ENCODE results near the gene RAB3GAP1. TPM values are rescaled to one million over a fixed set of nuclear protein-coding genes. Genes with fewer than 3 reads are reported as not detected.
"Not testable (repeated sequence)": the region's sequence is repeated elsewhere in the genome, so short reads cannot be mapped to it uniquely, and the experiment has no call there.

The RAB3GAP1 gene
- total RNA-seq, 1 donor from 2014 or later, result 26.6 TPM

DNA sequence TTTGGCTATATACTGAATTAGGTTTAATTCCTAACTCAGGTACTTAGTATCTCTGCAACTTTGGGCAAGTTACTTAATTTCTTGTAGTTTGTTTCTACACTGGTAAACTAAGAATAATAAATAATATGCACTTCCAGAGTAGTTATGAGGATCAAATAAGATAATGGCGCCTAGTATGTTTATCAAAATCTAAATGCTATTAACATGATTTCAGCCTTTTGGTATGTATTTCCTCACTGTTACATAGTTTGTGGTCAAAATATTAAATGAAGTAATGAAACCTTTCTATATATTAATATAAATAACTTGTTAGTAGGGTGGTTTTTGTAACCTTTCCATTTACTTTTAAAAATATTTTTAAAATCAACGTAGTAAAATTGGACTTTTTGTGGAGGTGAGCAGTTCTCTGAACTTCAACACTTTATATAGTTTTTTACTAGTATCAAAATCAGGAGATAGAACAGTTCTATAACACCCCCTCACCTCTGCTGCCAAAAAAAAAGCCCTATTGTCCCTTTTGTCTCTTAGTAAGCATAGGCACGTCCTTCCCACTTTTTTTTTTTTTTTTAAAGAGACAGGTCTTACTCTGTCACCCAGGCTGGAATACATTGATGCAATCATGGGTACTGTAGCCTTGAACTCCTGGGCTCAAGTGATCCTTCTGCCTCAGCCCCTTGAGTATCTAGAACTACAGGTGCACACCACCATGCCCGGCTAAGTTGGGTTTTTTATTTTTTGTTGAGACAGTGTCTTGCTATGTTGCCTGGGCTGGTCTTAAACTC is 44.8 kb downstream of the RAB3GAP1 start:
- Mint-ChIP-seq H3K4me3 (ENCODE audit: low read depth) (no peak overlapping the region), H3K27me3 (ENCODE audit: low read depth) (no peaks in the 10 kb centered on the region), H3K27ac (no peak overlapping the region), H3K9me3 (peaks cover 2% of the 10 kb centered on the region), H3K36me3 (ENCODE audit: low read depth) (peaks cover 43% of the 10 kb centered on the region), H3K4me1 (ENCODE audit: low read depth) (peaks cover 24% of the 10 kb centered on the region)
- DNase-seq (ENCODE audit: low spot score), result no peak
- intact Hi-C loops (cut with micrococcal nuclease), result no loop called here

- Mint-ChIP-seq H3K27ac (no peak overlapping the region), H3K4me3 (ENCODE audit: low read depth) (no peak overlapping the region), H3K27me3 (ENCODE audit: low read depth) (no peaks in the 10 kb centered on the region), H3K4me1 (ENCODE audit: low read depth) (peaks cover 24% of the 10 kb centered on the region), H3K36me3 (ENCODE audit: low read depth) (peaks cover 45% of the 10 kb centered on the region), H3K9me3 (peaks cover 5% of the 10 kb centered on the region)
- intact Hi-C loops (cut with micrococcal nuclease), result no loop called here
- no peak for DNase-seq (ENCODE audit: low spot score)
These were observed 45.6 kb downstream of the RAB3GAP1 start for GRCh38 chr2:135097532-135098231.

GRCh38 chr2:135099802-135100483 is 47.9 kb downstream of the RAB3GAP1 start:
- H3K36me3 Mint-ChIP-seq (ENCODE audit: low read depth), result peaks cover 48% of the 10 kb centered on the region
- intact Hi-C loops (cut with micrococcal nuclease), result no loop called here
- no peaks in the 10 kb centered on the region for H3K27me3 Mint-ChIP-seq (ENCODE audit: low read depth)
- peaks cover 22% of the 10 kb centered on the region for H3K4me1 Mint-ChIP-seq (ENCODE audit: low read depth)
- peaks cover 16% of the 10 kb centered on the region for H3K9me3 Mint-ChIP-seq
- H3K4me3 Mint-ChIP-seq (ENCODE audit: low read depth), result no peak overlapping the region
- no peak for DNase-seq (ENCODE audit: low spot score)
- H3K27ac Mint-ChIP-seq, result no peak overlapping the region

GRCh38 chr2:135103843-135104242 is 51.8 kb downstream of the RAB3GAP1 start:
- DNase-seq (ENCODE audit: low spot score), result no peak
- Mint-ChIP-seq H3K27me3 (ENCODE audit: low read depth) (no peaks in the 10 kb centered on the region), H3K36me3 (ENCODE audit: low read depth) (peaks cover 59% of the 10 kb centered on the region), H3K27ac (no peak overlapping the region), H3K4me3 (ENCODE audit: low read depth) (no peak overlapping the region), H3K4me1 (ENCODE audit: low read depth) (peaks cover 17% of the 10 kb centered on the region), H3K9me3 (peaks cover 21% of the 10 kb centered on the region)
- intact Hi-C loops (cut with micrococcal nuclease), result no loop called here

DNA sequence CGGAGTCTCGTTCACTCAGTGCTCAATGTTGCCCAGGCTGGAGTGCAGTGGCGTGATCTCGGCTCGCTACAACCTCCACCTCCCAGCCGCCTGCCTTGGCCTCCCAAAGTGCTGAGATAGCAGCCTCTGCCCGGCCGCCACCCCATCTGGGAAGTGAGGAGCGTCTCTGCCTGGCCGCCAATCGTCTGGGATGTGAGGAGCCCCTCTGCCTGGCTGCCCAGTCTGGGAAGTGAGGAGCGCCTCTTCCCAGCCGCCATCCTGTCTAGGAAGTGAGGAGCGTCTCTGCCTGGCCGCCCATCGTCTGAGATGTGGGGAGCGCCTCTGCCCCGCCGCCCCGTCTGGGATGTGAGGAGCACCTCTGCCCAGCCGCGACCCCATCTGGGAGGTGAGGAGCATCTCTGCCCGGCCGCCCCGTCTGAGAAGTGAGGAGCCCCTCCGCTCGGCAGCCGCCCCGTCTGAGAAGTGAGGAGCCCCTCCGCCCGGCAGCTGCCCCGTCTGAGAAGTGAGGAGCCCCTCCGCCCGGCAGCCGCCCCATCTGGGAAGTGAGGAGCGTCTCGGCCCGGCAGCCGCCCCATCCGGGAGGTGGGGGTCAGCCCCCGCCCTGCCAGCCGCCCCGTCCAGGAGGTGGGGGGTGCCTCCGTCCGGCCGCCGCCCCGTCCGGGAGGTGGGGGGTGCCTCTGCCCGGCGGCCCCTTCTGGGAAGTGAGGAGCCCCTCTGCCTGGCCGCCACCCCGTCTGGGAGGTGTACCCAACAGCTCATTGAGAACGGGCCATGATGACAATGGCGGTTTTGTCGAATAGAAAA is 53.6 kb downstream of the RAB3GAP1 start:
- H3K27ac Mint-ChIP-seq; DNase-seq (ENCODE audit: low spot score); H3K4me1 Mint-ChIP-seq (ENCODE audit: low read depth); H3K27me3 Mint-ChIP-seq (ENCODE audit: low read depth); H3K4me3 Mint-ChIP-seq (ENCODE audit: low read depth); intact Hi-C loops (cut with micrococcal nuclease): not testable (repeated sequence)
- Mint-ChIP-seq H3K36me3 (ENCODE audit: low read depth) (peaks cover 56% of the 10 kb centered on the region), H3K9me3 (peaks cover 21% of the 10 kb centered on the region)

DNA sequence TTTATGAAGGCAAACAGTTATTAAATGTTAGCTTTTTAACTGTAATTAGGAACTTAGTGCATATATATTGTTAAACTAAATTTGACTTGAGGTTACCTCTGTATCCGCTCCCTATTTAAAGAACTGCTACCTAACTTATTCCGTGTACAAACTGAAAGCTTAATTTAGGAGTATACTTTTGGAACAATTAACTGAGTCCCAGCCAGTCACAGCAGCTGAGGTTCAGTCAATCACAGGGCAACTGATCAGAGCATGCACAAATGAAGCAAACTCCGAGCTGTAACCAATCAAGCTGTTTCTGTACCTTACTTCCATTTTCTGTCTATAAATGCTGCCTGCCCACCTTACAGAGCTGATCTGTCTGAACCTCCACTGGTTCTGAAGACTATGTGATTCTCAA is 61.2 kb downstream of the RAB3GAP1 start:
- H3K36me3 Mint-ChIP-seq (ENCODE audit: low read depth), result peaks cover 24% of the 10 kb centered on the region
- intact Hi-C loops (cut with micrococcal nuclease), result no loop called here

GRCh38 chr2:135119582-135119981 is 67.5 kb downstream of the RAB3GAP1 start:
- no peak overlapping the region for H3K4me3 Mint-ChIP-seq (ENCODE audit: low read depth)
- H3K27me3 Mint-ChIP-seq (ENCODE audit: low read depth), result no peaks in the 10 kb centered on the region
- H3K9me3 Mint-ChIP-seq, result no peaks in the 10 kb centered on the region
- no peak for DNase-seq (ENCODE audit: low spot score)
- H3K27ac Mint-ChIP-seq, result no peak overlapping the region
- intact Hi-C loops (cut with micrococcal nuclease), result no loop called here
- H3K4me1 Mint-ChIP-seq (ENCODE audit: low read depth), result no peaks in the 10 kb centered on the region
- peaks cover 25% of the 10 kb centered on the region for H3K36me3 Mint-ChIP-seq (ENCODE audit: low read depth)

More for the DNA sequence above, 61.2 kb downstream of the RAB3GAP1 start:
- Mint-ChIP-seq H3K27ac (no peak overlapping the region), H3K27me3 (ENCODE audit: low read depth) (no peaks in the 10 kb centered on the region), H3K4me3 (ENCODE audit: low read depth) (no peak overlapping the region), H3K4me1 (ENCODE audit: low read depth) (no peaks in the 10 kb centered on the region), H3K9me3 (no peaks in the 10 kb centered on the region)
- no peak for DNase-seq (ENCODE audit: low spot score)

GRCh38 chr2:135121016-135121657 is 69.0 kb downstream of the RAB3GAP1 start:
- peaks cover 24% of the 10 kb centered on the region for H3K36me3 Mint-ChIP-seq (ENCODE audit: low read depth)
- no peak overlapping the region for H3K4me3 Mint-ChIP-seq (ENCODE audit: low read depth)
- no peaks in the 10 kb centered on the region for H3K27me3 Mint-ChIP-seq (ENCODE audit: low read depth)

GRCh38 chr2:135121658-135122039 is 69.6 kb downstream of the RAB3GAP1 start:
- H3K27ac Mint-ChIP-seq; H3K4me3 Mint-ChIP-seq (ENCODE audit: low read depth); H3K9me3 Mint-ChIP-seq; H3K4me1 Mint-ChIP-seq (ENCODE audit: low read depth); H3K27me3 Mint-ChIP-seq (ENCODE audit: low read depth); DNase-seq (ENCODE audit: low spot score); intact Hi-C loops (cut with micrococcal nuclease): not testable (repeated sequence)
- H3K36me3 Mint-ChIP-seq (ENCODE audit: low read depth), result peaks cover 24% of the 10 kb centered on the region

More at GRCh38 chr2:135121016-135121657, 69.0 kb downstream of the RAB3GAP1 start:
- no peaks in the 10 kb centered on the region for H3K4me1 Mint-ChIP-seq (ENCODE audit: low read depth)
- H3K9me3 Mint-ChIP-seq, result no peaks in the 10 kb centered on the region
- no peak overlapping the region for H3K27ac Mint-ChIP-seq
- DNase-seq (ENCODE audit: low spot score), result no peak
- intact Hi-C loops (cut with micrococcal nuclease), result no loop called here

DNA sequence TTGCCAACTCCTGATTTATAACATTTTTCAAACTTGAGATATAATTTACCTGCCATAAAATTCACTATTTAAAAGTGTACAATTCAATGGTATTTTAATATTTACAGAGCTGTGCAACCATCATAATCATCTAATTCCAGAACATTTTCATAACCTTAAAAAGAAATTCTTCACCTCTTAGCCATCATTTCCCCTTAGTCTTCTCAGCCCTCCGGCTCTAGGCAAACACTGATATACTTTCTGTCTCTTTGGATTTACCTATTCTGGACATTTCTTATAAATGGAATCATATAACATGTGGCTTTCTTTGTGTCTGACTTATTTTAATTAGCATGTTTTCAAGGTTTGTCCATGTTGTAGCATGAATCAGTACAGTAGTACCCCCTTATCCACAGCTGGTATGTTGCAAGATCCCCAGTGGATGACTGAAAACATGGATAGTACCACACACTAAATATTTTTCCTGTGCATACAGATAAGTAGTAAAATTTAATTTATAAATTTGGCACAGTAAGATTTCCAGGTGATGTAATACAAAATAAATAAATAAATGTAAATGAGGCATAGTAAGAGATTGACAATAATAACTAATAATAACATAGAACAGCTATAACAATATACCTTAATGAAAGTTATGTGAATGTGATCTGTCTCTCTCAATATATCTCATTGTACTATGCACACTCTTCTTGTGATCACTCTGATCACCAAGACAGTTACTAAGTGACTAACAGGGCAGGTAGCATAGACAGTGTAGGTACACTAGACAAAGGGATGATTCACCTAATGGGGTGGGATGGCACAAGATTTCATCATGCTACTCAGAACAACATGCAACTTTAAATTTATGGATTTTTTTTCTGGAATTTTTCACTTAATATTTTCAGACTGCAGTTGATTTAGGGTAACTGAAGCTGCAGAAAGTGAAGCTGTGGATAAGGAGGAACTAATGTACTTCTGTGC is 73.1 kb downstream of the RAB3GAP1 start:
- no peak overlapping the region for H3K27ac Mint-ChIP-seq
- H3K4me3 Mint-ChIP-seq (ENCODE audit: low read depth), result no peak overlapping the region
- H3K36me3 Mint-ChIP-seq (ENCODE audit: low read depth), result peaks cover 42% of the 10 kb centered on the region
- intact Hi-C loops (cut with micrococcal nuclease), result no loop called here
- no peaks in the 10 kb centered on the region for H3K27me3 Mint-ChIP-seq (ENCODE audit: low read depth)
- DNase-seq (ENCODE audit: low spot score), result no peak
- no peaks in the 10 kb centered on the region for H3K4me1 Mint-ChIP-seq (ENCODE audit: low read depth)
- no peaks in the 10 kb centered on the region for H3K9me3 Mint-ChIP-seq

DNA sequence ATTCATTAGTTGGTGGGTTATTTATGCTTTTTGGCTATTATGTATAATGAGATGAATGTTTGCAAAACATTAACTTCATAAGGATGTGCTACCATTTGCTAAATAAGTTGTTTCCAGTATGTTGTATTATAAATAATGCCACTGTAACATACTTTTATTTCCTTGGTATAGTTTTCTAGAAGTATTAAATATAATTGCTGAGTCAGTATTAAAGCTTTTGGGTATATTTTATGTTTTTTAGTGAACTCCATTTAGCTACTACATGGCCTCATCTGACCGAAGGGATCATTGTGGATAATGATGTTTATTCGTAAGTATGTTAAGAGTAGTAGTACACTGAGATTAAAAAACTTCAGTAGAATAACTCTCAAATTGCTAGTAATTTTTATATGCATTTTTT is 73.8 kb downstream of the RAB3GAP1 start:
- Mint-ChIP-seq H3K4me1 (ENCODE audit: low read depth) (no peaks in the 10 kb centered on the region), H3K27ac (no peak overlapping the region), H3K27me3 (ENCODE audit: low read depth) (no peaks in the 10 kb centered on the region), H3K36me3 (ENCODE audit: low read depth) (peaks cover 42% of the 10 kb centered on the region), H3K4me3 (ENCODE audit: low read depth) (no peak overlapping the region), H3K9me3 (no peaks in the 10 kb centered on the region)
- intact Hi-C loops (cut with micrococcal nuclease), result no loop called here
- no peak for DNase-seq (ENCODE audit: low spot score)
